Mammary epithelial cell (primary cell): ENCODE measurements around the gene ARPP21.

Experiments used
- EZH2 ChIP-seq: IDR thresholded peaks from 2 replicates; pipeline ENCODE4 v1.6.1; 2012; ENCODE audit warnings: low read length, inconsistent platforms, borderline replicate concordance
- TF ChIP-seq, protein P1 (sequence below), 2 donors: IDR thresholded peaks in 1 of 2; conservative IDR thresholded peaks in 1 of 2; 2 replicates each; pipeline ENCODE4 v1.5.1; 2011 to 2012; ENCODE audit warnings: inconsistent platforms in 2 of 2, low read length in 2 of 2, mild to moderate bottlenecking in 2 of 2, control low read depth in 1 of 2, low read depth in 1 of 2; ENCODE audit not compliant: insufficient read depth in 1 of 2; ENCODE audit errors: extremely low read depth in 1 of 2

DNA sequence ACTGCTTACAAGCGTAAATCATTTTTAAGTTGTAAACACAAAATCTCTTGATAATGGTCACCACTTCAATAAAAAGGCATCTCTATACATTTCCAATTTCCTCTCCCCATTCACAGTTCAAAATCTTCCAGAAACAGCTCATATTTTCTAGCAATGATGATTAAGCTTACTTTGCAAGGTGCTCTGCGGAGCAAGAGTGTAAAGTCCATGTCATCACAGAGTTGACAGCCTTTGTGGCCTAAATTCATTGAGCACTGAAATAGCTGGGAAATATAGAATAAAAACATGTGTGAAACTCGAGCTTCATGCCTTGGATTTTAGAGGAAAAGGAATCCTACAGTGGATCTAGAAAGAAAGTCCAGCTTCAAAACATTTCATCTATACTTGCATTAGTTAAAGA, 41.8 kb upstream of the ARPP21 start:
- TF ChIP-seq, protein P1, sequence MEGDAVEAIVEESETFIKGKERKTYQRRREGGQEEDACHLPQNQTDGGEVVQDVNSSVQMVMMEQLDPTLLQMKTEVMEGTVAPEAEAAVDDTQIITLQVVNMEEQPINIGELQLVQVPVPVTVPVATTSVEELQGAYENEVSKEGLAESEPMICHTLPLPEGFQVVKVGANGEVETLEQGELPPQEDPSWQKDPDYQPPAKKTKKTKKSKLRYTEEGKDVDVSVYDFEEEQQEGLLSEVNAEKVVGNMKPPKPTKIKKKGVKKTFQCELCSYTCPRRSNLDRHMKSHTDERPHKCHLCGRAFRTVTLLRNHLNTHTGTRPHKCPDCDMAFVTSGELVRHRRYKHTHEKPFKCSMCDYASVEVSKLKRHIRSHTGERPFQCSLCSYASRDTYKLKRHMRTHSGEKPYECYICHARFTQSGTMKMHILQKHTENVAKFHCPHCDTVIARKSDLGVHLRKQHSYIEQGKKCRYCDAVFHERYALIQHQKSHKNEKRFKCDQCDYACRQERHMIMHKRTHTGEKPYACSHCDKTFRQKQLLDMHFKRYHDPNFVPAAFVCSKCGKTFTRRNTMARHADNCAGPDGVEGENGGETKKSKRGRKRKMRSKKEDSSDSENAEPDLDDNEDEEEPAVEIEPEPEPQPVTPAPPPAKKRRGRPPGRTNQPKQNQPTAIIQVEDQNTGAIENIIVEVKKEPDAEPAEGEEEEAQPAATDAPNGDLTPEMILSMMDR (conservative IDR thresholded peaks at IDR 0.05 in 1 of 2, IDR thresholded peaks at IDR 0.05 in 1 of 2; ENCODE audit: extremely low read depth in 1 of 2, insufficient read depth in 1 of 2, low read depth in 1 of 2, low read length in 2 of 2) = no peak
- no peak for TF ChIP-seq EZH2
